ENCODE results near the gene MYBBP1A. TPM values are rescaled to one million over a fixed set of nuclear protein-coding genes. Genes with fewer than 3 reads are reported as not detected.
A peak's percentile ranks its signal among the peaks of the same experiment; 100 is the strongest.

The MYBBP1A gene
- total RNA-seq, 2 experiments from 2014 or later, result 58.0 to 58.2 TPM

GRCh38 chr17:4548721-4549531 is 6.3 kb downstream of the MYBBP1A start:
- ChIA-PET CTCF (interaction anchor here (0.7 kb wide), 1 partner anchor 25 kb away, joined by 4 read pairs; no protein-coding TSS in a partner anchor), POLR2A (no interaction called here)
- Histone ChIP-seq H3K4me1 (ENCODE audit: insufficient read depth, low read length) (peaks cover 18% of the 10 kb centered on the region), H3K27me3 (ENCODE audit: control insufficient read depth in 1 of 2, insufficient read depth in 2 of 2, low read length in 2 of 2) (no peaks in the 10 kb centered on the region), H3K27ac (ENCODE audit: low read depth in 1 of 2, low read length in 2 of 2) (no peak overlapping the region), H3K36me3 (ENCODE audit: insufficient read depth, low read length) (peaks cover 85% of the 10 kb centered on the region), H3K4me3 (ENCODE audit: low read length) (no peak overlapping the region), H3K9me3 (ENCODE audit: control insufficient read depth in 1 of 2, insufficient read depth in 1 of 2, low read length in 2 of 2) (no peaks in the 10 kb centered on the region)
- DNase-seq (peak in 1 of 14 experiments; percentile 30), ATAC-seq (ENCODE audit: poor library complexity) (no peak)
- H3K36me3 Mint-ChIP-seq (ENCODE audit: low read depth), result peaks cover 60% of the 10 kb centered on the region
- H3K4me1 Mint-ChIP-seq (ENCODE audit: low read depth), result peaks cover 4% of the 10 kb centered on the region
- H3K27me3 Mint-ChIP-seq, result no peaks in the 10 kb centered on the region
- intact Hi-C loops (cut with DNase I, micrococcal nuclease), result no loop called here
- no peak for TF ChIP-seq CTCF (IDR thresholded peaks at IDR 0.05)
- H3K4me3 Mint-ChIP-seq, result no peak overlapping the region
- no peaks in the 10 kb centered on the region for H3K9me3 Mint-ChIP-seq
- H3K27ac Mint-ChIP-seq, result no peak overlapping the region

GRCh38 chr17:4548061-4548461 is 7.1 kb downstream of the MYBBP1A start:
- peaks cover 10% of the 10 kb centered on the region for H3K4me1 ChIP-seq (ENCODE audit: insufficient read depth, low read length)
- H3K4me3 ChIP-seq (ENCODE audit: low read length), result no peak overlapping the region
- no peaks in the 10 kb centered on the region for H3K4me1 Mint-ChIP-seq (ENCODE audit: low read depth)
- ChIA-PET POLR2A (no interaction called here), CTCF (no interaction called here)
- no peak for TF ChIP-seq CTCF (IDR thresholded peaks at IDR 0.05)
- H3K27ac ChIP-seq (ENCODE audit: low read depth in 1 of 2, low read length in 2 of 2), result no peak overlapping the region
- no peaks in the 10 kb centered on the region for H3K27me3 Mint-ChIP-seq
- no peaks in the 10 kb centered on the region for H3K27me3 ChIP-seq (ENCODE audit: control insufficient read depth in 1 of 2, insufficient read depth in 2 of 2, low read length in 2 of 2)
- no peak overlapping the region for H3K4me3 Mint-ChIP-seq
- no peak overlapping the region for H3K27ac Mint-ChIP-seq
- no peaks in the 10 kb centered on the region for H3K9me3 Mint-ChIP-seq
- intact Hi-C loops (cut with DNase I, micrococcal nuclease), result no loop called here
- ATAC-seq (ENCODE audit: poor library complexity), result no peak
- no peak for DNase-seq
- H3K36me3 Mint-ChIP-seq (ENCODE audit: low read depth), result peaks cover 64% of the 10 kb centered on the region
- H3K9me3 ChIP-seq (ENCODE audit: control insufficient read depth in 1 of 2, insufficient read depth in 1 of 2, low read length in 2 of 2), result no peaks in the 10 kb centered on the region
- H3K36me3 ChIP-seq (ENCODE audit: insufficient read depth, low read length), result peaks cover 90% of the 10 kb centered on the region

GRCh38 chr17:4547118-4547906 is 7.9 kb downstream of the MYBBP1A start:
- intact Hi-C loops (cut with DNase I, micrococcal nuclease), result no loop called here
- no peaks in the 10 kb centered on the region for H3K9me3 ChIP-seq (ENCODE audit: control insufficient read depth in 1 of 2, insufficient read depth in 1 of 2, low read length in 2 of 2)
- no peak overlapping the region for H3K27ac ChIP-seq (ENCODE audit: low read depth in 1 of 2, low read length in 2 of 2)
- POLR2A ChIA-PET, result no interaction called here
- DNase-seq (peak in 1 of 14 experiments; percentile 28), ATAC-seq (ENCODE audit: poor library complexity) (no peak)
- H3K27me3 ChIP-seq (ENCODE audit: control insufficient read depth in 1 of 2, insufficient read depth in 2 of 2, low read length in 2 of 2), result no peaks in the 10 kb centered on the region
- H3K27me3 Mint-ChIP-seq, result no peaks in the 10 kb centered on the region
- no peaks in the 10 kb centered on the region for H3K4me1 Mint-ChIP-seq (ENCODE audit: low read depth)
- H3K4me3 Mint-ChIP-seq, result no peak overlapping the region
- no peaks in the 10 kb centered on the region for H3K9me3 Mint-ChIP-seq
- H3K36me3 Mint-ChIP-seq (ENCODE audit: low read depth), result peaks cover 71% of the 10 kb centered on the region
- TF ChIP-seq CTCF (IDR thresholded peaks at IDR 0.05), result no peak
- no peak overlapping the region for H3K4me3 ChIP-seq (ENCODE audit: low read length)
- H3K4me1 ChIP-seq (ENCODE audit: insufficient read depth, low read length), result peaks cover 9% of the 10 kb centered on the region
- H3K36me3 ChIP-seq (ENCODE audit: insufficient read depth, low read length), result peaks cover 91% of the 10 kb centered on the region
- CTCF ChIA-PET, result no interaction called here
- H3K27ac Mint-ChIP-seq, result no peak overlapping the region
